WERI-Rb-1 (cell line): ENCODE measurements around the gene CD300LB.
"Not testable (repeated sequence)": the region's sequence is repeated elsewhere in the genome, so short reads cannot be mapped to it uniquely, and the experiment has no call there.

ENCODE experiments used
- DNase-seq: peaks from one replicate; pipeline ENCODE4 v3.0.0-alpha.2; 2020
- H3K27ac ChIP-seq: fragments of 250-450 bp; sonication (Bioruptor Pico); 2 replicates; pipeline ENCODE4 v1.5.1; 2020; ENCODE audit warnings: mild to moderate bottlenecking, moderate library complexity
- H3K27me3 ChIP-seq: fragments of 250-450 bp; sonication (Bioruptor Pico); 2 replicates; pipeline ENCODE4 v1.5.1; 2021; ENCODE audit warnings: mild to moderate bottlenecking, low read depth, moderate library complexity; ENCODE audit not compliant: insufficient read depth, severe bottlenecking
- H3K36me3 ChIP-seq: fragments of 250-450 bp; sonication (Bioruptor Pico); 2 replicates; pipeline ENCODE4 v1.5.1; 2020; ENCODE audit warnings: mild to moderate bottlenecking, moderate library complexity
- H3K4me3 ChIP-seq: 2 replicates; pipeline ENCODE4 v1.5.1; 2011; ENCODE audit warnings: low read depth, mild to moderate bottlenecking, control low read depth, low read length
- H3K9me3 ChIP-seq: fragments of 250-450 bp; sonication (Bioruptor Pico); 2 replicates; pipeline ENCODE4 v1.5.1; 2021; ENCODE audit warnings: mild to moderate bottlenecking, moderate library complexity; ENCODE audit not compliant: severe bottlenecking
- CTCF ChIP-seq: IDR thresholded peaks from 2 replicates; pipeline ENCODE4 v1.5.1; 2011; ENCODE audit warnings: low read depth, mild to moderate bottlenecking, control low read depth, inconsistent platforms, low read length

Gene CD300LB

GRCh38 chr17:74508156-74508555 is 23.1 kb downstream of the CD300LB start:
- H3K27ac ChIP-seq: no peak overlapping the region
- no peak for TF ChIP-seq CTCF
- no peak for DNase-seq
- peaks cover 49% of the 10 kb centered on the region for H3K27me3 ChIP-seq
- H3K36me3 ChIP-seq: no peaks in the 10 kb centered on the region
- H3K4me3 ChIP-seq: no peak overlapping the region
- H3K9me3 ChIP-seq: no peaks in the 10 kb centered on the region

DNA sequence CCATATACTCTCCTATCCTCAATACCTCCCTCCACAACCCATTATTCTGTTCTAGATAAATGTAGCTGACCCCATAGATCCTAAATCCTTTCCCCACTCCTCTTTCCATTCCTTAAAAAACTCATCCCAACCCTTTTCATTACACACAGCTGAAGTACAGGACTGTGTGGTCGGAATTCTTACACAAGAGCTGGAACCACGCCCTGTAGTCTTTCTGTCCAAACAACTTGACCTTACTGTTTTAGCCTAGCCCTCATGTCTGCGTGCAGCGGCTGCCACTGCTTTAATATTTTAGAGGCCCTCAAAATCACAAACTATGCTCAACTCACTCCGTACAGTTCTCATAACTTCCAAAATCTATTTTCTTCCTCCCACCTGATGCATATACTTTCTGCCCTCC is 27.3 kb downstream of the CD300LB start:
- not testable (repeated sequence) for H3K27ac ChIP-seq, H3K36me3 ChIP-seq, DNase-seq, H3K9me3 ChIP-seq, H3K4me3 ChIP-seq
- peaks cover 49% of the 10 kb centered on the region for H3K27me3 ChIP-seq

GRCh38 chr17:74502861-74503260 is 28.4 kb downstream of the CD300LB start:
- Histone ChIP-seq H3K36me3 (no peaks in the 10 kb centered on the region), H3K27ac (no peak overlapping the region), H3K4me3 (no peak overlapping the region), H3K9me3 (no peaks in the 10 kb centered on the region), H3K27me3 (peaks cover 49% of the 10 kb centered on the region)
- DNase-seq: no peak
- no peak for TF ChIP-seq CTCF

DNA sequence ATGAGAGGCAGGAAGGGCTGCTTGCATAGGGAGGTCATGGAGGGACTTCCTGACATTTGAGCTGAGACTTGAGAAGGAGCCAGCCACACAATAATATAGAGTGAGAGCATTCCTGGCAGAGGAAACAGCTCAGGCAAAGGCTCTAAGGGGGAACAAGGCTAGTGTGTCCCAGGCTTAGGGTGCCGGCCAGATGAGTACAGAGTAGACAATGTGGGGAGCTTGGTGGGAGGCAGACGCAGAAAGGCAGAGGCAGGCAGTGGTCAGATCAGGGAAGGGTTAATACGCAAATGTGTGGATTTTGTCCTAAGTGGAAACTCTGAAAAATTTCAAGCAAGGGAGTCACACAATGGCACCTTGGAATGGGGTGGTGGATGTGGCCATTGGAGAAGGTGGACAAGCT is 31.3 kb downstream of the CD300LB start:
- Histone ChIP-seq H3K27me3 (peaks cover 42% of the 10 kb centered on the region), H3K36me3 (no peaks in the 10 kb centered on the region), H3K9me3 (no peaks in the 10 kb centered on the region), H3K4me3 (no peak overlapping the region), H3K27ac (no peak overlapping the region)
- DNase-seq: no peak
- no peak for TF ChIP-seq CTCF

DNA sequence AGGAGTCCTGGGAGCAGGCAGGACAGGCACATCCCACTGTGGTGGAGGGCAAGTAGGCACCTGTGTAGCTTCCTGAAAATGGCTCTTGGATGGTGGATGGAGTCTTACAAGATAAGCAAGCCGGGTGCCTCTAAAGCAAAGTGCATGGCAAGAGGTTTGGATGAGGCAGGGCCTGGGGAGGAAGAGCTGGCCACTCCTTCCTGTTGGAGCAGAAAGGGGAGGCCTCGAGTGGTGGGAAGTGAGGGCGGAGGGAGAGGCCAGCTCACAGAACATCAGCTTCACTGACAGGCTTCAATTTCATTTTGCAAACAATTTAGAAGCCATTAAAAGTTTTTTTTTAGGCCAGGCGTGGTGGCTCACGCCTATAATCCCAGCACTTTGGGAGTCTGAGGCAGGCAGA is 33.8 kb downstream of the CD300LB start:
- no peaks in the 10 kb centered on the region for H3K9me3 ChIP-seq
- H3K27ac ChIP-seq: no peak overlapping the region
- H3K36me3 ChIP-seq: no peaks in the 10 kb centered on the region
- DNase-seq: no peak
- no peak overlapping the region for H3K4me3 ChIP-seq
- peaks cover 35% of the 10 kb centered on the region for H3K27me3 ChIP-seq
- no peak for TF ChIP-seq CTCF

GRCh38 chr17:74493331-74493833 is 37.9 kb downstream of the CD300LB start:
- Histone ChIP-seq H3K27me3 (peaks cover 9% of the 10 kb centered on the region), H3K27ac (no peak overlapping the region), H3K36me3 (no peaks in the 10 kb centered on the region), H3K9me3 (peaks cover under 1% of the 10 kb centered on the region), H3K4me3 (no peak overlapping the region)
- TF ChIP-seq CTCF: peak; percentile 95
- peak; percentile 78 for DNase-seq
